GM23338 (cell line): ENCODE data around the gene B3GALT5. TPM values are rescaled to one million over a fixed set of nuclear protein-coding genes. Genes with fewer than 3 reads are reported as not detected.
A peak's percentile ranks its signal among the peaks of the same experiment; 100 is the strongest.

Experiments
- ATAC-seq: fragments of 200-7000 bp; cut with Tn5 transposase; 3 replicates; pipeline ENCODE4 v1.9.1; 2020
- DNase-seq: peaks from one replicate; pipeline ENCODE4 v3.0.0-alpha.2; 2015; ENCODE audit warnings: low spot score
- H2AFZ ChIP-seq: fragments of 200-600 bp; sonication (generic); 2 replicates; pipeline ENCODE4 v1.8.0; 2016; ENCODE audit warnings: antibody characterized with exemption, mild to moderate bottlenecking, moderate library complexity
- H3F3A ChIP-seq: fragments of 200-600 bp; sonication (generic); replicated peaks from 2 replicates; pipeline ENCODE4 v1.8.0; 2017; ENCODE audit warnings: antibody characterized with exemption, mixed run types, low read depth
- H3K27ac ChIP-seq: fragments of 200-600 bp; sonication (generic); 2 replicates; pipeline ENCODE4 v1.6.1; 2016; ENCODE audit warnings: low read depth
- H3K27me3 ChIP-seq: fragments of 200-600 bp; sonication (generic); 2 replicates; pipeline ENCODE4 v1.8.0; 2016; ENCODE audit warnings: mild to moderate bottlenecking, mixed run types, moderate library complexity; ENCODE audit not compliant: insufficient read depth
- H3K36me3 ChIP-seq: fragments of 200-600 bp; sonication (generic); 2 replicates; pipeline ENCODE4 v1.8.0; 2016; ENCODE audit warnings: mild to moderate bottlenecking; ENCODE audit not compliant: insufficient read depth
- H3K4me1 ChIP-seq: fragments of 200-600 bp; sonication (generic); 2 replicates; pipeline ENCODE4 v1.8.0; 2016; ENCODE audit warnings: mild to moderate bottlenecking, moderate library complexity; ENCODE audit not compliant: insufficient read depth
- H3K4me2 ChIP-seq: fragments of 200-600 bp; sonication (generic); 2 replicates; pipeline ENCODE4 v1.7.1; 2017; ENCODE audit warnings: mixed run types
- H3K4me3 ChIP-seq: fragments of 200-600 bp; sonication (generic); 2 replicates; pipeline ENCODE4 v1.6.1; 2016; ENCODE audit warnings: mixed run types
- H3K79me2 ChIP-seq: fragments of 200-600 bp; sonication (generic); replicated peaks from 2 replicates; pipeline ENCODE4 v1.8.0; 2017; ENCODE audit warnings: mild to moderate bottlenecking; ENCODE audit not compliant: insufficient read depth
- H3K9me2 ChIP-seq: fragments of 200-600 bp; sonication (generic); 2 replicates; pipeline ENCODE4 v1.8.0; 2017; ENCODE audit not compliant: insufficient read depth
- H4K20me1 ChIP-seq: fragments of 200-600 bp; sonication (generic); replicated peaks from 2 replicates; pipeline ENCODE4 v1.8.0; 2017; ENCODE audit warnings: mild to moderate bottlenecking; ENCODE audit not compliant: insufficient read depth
- H3K27ac Mint-ChIP-seq: 2 replicates; pipeline ENCODE4 v1.8.0; 2020; ENCODE audit warnings: inconsistent platforms, mild to moderate bottlenecking, moderate library complexity, mixed read lengths
- H3K27me3 Mint-ChIP-seq: 3 replicates; pipeline ENCODE4 v1.8.0; 2022; ENCODE audit warnings: low read depth, mild to moderate bottlenecking, moderate library complexity, mixed read lengths, inconsistent platforms; ENCODE audit not compliant: insufficient read depth, poor library complexity
- H3K36me3 Mint-ChIP-seq: 3 replicates; pipeline ENCODE4 v1.8.0; 2021; ENCODE audit warnings: low read depth, mild to moderate bottlenecking, inconsistent platforms, moderate library complexity, mixed read lengths
- H3K4me1 Mint-ChIP-seq: 3 replicates; pipeline ENCODE4 v1.8.0; 2020; ENCODE audit warnings: mild to moderate bottlenecking, inconsistent platforms, mixed read lengths
- H3K4me3 Mint-ChIP-seq: 3 replicates; pipeline ENCODE4 v1.8.0; 2021; ENCODE audit warnings: moderate library complexity, mild to moderate bottlenecking, inconsistent platforms, mixed read lengths
- H3K9me3 Mint-ChIP-seq: 3 replicates; pipeline ENCODE4 v1.8.0; 2020; ENCODE audit warnings: moderate library complexity, mild to moderate bottlenecking, inconsistent platforms, mixed read lengths
- CREB1 ChIP-seq: fragments of 250-450 bp; sonication (Bioruptor Pico); IDR thresholded peaks from 2 replicates; pipeline ENCODE4 v1.5.0; 2020; ENCODE audit warnings: low read depth, mild to moderate bottlenecking, moderate library complexity
- EZH2phosphoT487 ChIP-seq: fragments of 200-600 bp; sonication (generic); IDR thresholded peaks from one replicate; pipeline ENCODE4 v1.8.1; 2018; ENCODE audit warnings: antibody characterized with exemption; ENCODE audit not compliant: unreplicated experiment
- JUNB ChIP-seq: IDR thresholded peaks from one replicate; pipeline ENCODE4 v1.6.1; 2016; ENCODE audit warnings: antibody characterized with exemption; ENCODE audit not compliant: unreplicated experiment
- ZNF114 ChIP-seq: fragments of 250-450 bp; sonication (Bioruptor Pico); IDR thresholded peaks from 2 replicates; pipeline ENCODE4 v1.5.0; 2020; ENCODE audit warnings: mild to moderate bottlenecking, moderate library complexity
- ZNF331 ChIP-seq: fragments of 250-450 bp; sonication (Bioruptor Pico); IDR thresholded peaks from 2 replicates; pipeline ENCODE4 v1.5.0; 2020; ENCODE audit warnings: low read depth, mild to moderate bottlenecking, moderate library complexity
- ZNF462 ChIP-seq: fragments of 250-450 bp; sonication (Bioruptor Pico); IDR thresholded peaks from 2 replicates; pipeline ENCODE4 v1.5.0; 2020; ENCODE audit warnings: mild to moderate bottlenecking, moderate library complexity
- polyA plus RNA-seq: library from polyadenylated mRNA; unstranded; fragments of >200 nt; fragmentation: Nextera tagmentation; extraction: Ambion mirVana; gene quantifications from 2 replicates; pipeline ENCODE4 v1.2.1, GENCODE V29; 2016
- total RNA-seq: library from RNA; depleted of rRNA; stranded (reverse); fragments of >200 nt; shearing (Covaris generic); gene quantifications from 2 replicates; pipeline ENCODE4 v1.2.3, GENCODE V29; 2014
- TF ChIP-seq, protein P1 (sequence below), 2 experiments: fragments of 200-600 bp in 1 of 2; sonication (generic) in 1 of 2; conservative IDR thresholded peaks; 2 replicates each; pipeline versions ENCODE4 v1.5.1 to v1.6.1; 2016 to 2017; ENCODE audit warnings: antibody characterized with exemption in 2 of 2, low read depth in 2 of 2, mild to moderate bottlenecking in 2 of 2, moderate library complexity in 1 of 2

Gene B3GALT5
- total and polyA plus RNA-seq, 2 experiments from 2014 or later, result 6.2 to 37.5 TPM

DNA sequence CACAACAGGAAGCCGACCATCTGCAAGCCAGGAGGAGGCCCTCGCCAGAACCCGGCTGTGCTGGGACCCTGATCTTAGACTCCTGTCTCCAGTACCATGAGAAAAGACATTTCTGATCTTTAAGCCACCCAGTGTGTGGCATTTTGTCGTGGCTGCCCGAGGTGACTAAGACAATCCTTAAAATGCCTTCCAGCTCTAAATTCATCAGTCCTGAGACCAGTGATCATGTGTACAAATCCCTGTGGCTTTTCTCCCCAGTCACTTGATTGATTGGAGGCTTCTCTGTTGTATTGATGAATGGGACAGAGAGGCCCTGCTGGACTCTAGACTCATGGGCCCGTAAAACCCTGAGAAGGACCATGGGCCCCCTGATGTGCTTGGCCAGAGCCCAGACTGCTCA is 36.1 kb downstream of the B3GALT5 start:
- Histone ChIP-seq H3K4me2 (no peak overlapping the region), H2AFZ (no peak overlapping the region), H3K36me3 (peaks cover 24% of the 10 kb centered on the region), H3K27me3 (no peaks in the 10 kb centered on the region), H4K20me1 (no peaks in the 10 kb centered on the region), H3K79me2 (peaks cover 46% of the 10 kb centered on the region), H3F3A (peaks cover 2% of the 10 kb centered on the region; the same call in 1 of the 2 replicates), H3K4me3 (no peak overlapping the region), H3K4me1 (peaks cover 20% of the 10 kb centered on the region), H3K9me2 (peaks cover 6% of the 10 kb centered on the region; the same call in 1 of the 2 replicates), H3K27ac (no peak overlapping the region)
- no peaks in the 10 kb centered on the region for H3K9me3 Mint-ChIP-seq
- H3K36me3 Mint-ChIP-seq, result peaks cover 90% of the 10 kb centered on the region
- H3K4me3 Mint-ChIP-seq, result no peak overlapping the region
- ATAC-seq (no peak), DNase-seq (no peak)
- H3K27ac Mint-ChIP-seq, result 0 out of 2 replicates have a peak overlapping the region, but pooled peaks have one; percentile 21
- no peak for TF ChIP-seq ZNF462
- no peak for TF ChIP-seq ZNF114
- no peak for TF ChIP-seq JUNB
- TF ChIP-seq CREB1 (CRISPR knock-in tag), result no peak
- TF ChIP-seq EZH2phosphoT487, result no peak
- TF ChIP-seq ZNF331, result no peak
- TF ChIP-seq, protein P1, sequence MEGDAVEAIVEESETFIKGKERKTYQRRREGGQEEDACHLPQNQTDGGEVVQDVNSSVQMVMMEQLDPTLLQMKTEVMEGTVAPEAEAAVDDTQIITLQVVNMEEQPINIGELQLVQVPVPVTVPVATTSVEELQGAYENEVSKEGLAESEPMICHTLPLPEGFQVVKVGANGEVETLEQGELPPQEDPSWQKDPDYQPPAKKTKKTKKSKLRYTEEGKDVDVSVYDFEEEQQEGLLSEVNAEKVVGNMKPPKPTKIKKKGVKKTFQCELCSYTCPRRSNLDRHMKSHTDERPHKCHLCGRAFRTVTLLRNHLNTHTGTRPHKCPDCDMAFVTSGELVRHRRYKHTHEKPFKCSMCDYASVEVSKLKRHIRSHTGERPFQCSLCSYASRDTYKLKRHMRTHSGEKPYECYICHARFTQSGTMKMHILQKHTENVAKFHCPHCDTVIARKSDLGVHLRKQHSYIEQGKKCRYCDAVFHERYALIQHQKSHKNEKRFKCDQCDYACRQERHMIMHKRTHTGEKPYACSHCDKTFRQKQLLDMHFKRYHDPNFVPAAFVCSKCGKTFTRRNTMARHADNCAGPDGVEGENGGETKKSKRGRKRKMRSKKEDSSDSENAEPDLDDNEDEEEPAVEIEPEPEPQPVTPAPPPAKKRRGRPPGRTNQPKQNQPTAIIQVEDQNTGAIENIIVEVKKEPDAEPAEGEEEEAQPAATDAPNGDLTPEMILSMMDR (conservative IDR thresholded peaks at IDR 0.05; ENCODE audit: low read depth in 2 of 2), result no peak
- H3K27me3 Mint-ChIP-seq, result peaks cover 6% of the 10 kb centered on the region
- peaks cover 29% of the 10 kb centered on the region for H3K4me1 Mint-ChIP-seq
